DND-41 (cell line): ENCODE results near the gene UQCC2.

Source experiments
- ATAC-seq: fragments of 200-7000 bp; cut with Tn5 transposase; 3 replicates; pipeline ENCODE4 v1.9.1; 2021; ENCODE audit warnings: low read depth; ENCODE audit not compliant: insufficient read depth
- DNase-seq: peaks from one replicate; pipeline ENCODE4 v3.0.0-alpha.2; 2020
- H2AFZ ChIP-seq: 2 replicates; pipeline ENCODE4 v1.6.0; 2012; ENCODE audit warnings: low read depth, low read length
- H3K27ac ChIP-seq: 2 replicates; pipeline ENCODE4 v1.5.1; 2012; ENCODE audit warnings: low read length, inconsistent platforms
- H3K27me3 ChIP-seq: fragments of 200-600 bp; sonication (generic); 2 replicates; pipeline ENCODE4 v1.6.0; 2012; ENCODE audit warnings: low read length, mild to moderate bottlenecking, inconsistent platforms; ENCODE audit not compliant: insufficient read depth, poor library complexity
- H3K36me3 ChIP-seq: 2 replicates; pipeline ENCODE4 v1.5.1; 2012; ENCODE audit warnings: low read length, inconsistent platforms; ENCODE audit not compliant: insufficient read depth
- H3K4me1 ChIP-seq: 2 replicates; pipeline ENCODE4 v1.5.1; 2012; ENCODE audit warnings: mild to moderate bottlenecking, low read length; ENCODE audit not compliant: insufficient read depth
- H3K4me2 ChIP-seq: 2 replicates; pipeline ENCODE4 v1.6.0; 2012; ENCODE audit warnings: mild to moderate bottlenecking, moderate library complexity, low read length, inconsistent platforms; ENCODE audit not compliant: insufficient read depth
- H3K4me3 ChIP-seq, 2 experiments: fragments of 200-600 bp in 1 of 2; shearing (Covaris generic) in 1 of 2; 2 replicates each; pipeline ENCODE4 v1.5.1; 2012 to 2016; ENCODE audit warnings: inconsistent platforms in 2 of 2, low read length in 2 of 2, mild to moderate bottlenecking in 2 of 2, low read depth in 1 of 2, moderate library complexity in 1 of 2
- H3K79me2 ChIP-seq: 2 replicates; pipeline ENCODE4 v1.6.0; 2012; ENCODE audit warnings: low read length, inconsistent platforms; ENCODE audit not compliant: insufficient read depth
- H3K9ac ChIP-seq: 2 replicates; pipeline ENCODE4 v1.6.0; 2012; ENCODE audit warnings: low read depth, mild to moderate bottlenecking, inconsistent platforms, low read length, moderate library complexity
- H3K9me3 ChIP-seq: 2 replicates; pipeline ENCODE4 v1.5.1; 2012; ENCODE audit warnings: low read length, moderate library complexity, mild to moderate bottlenecking, inconsistent platforms; ENCODE audit not compliant: insufficient read depth, severe bottlenecking
- H4K20me1 ChIP-seq: 2 replicates; pipeline ENCODE4 v1.6.0; 2012; ENCODE audit warnings: low read length; ENCODE audit not compliant: insufficient read depth
- CTCF ChIP-seq: IDR thresholded peaks from 2 replicates; pipeline ENCODE4 v1.5.1; 2012; ENCODE audit warnings: borderline replicate concordance, low read length, moderate library complexity, mild to moderate bottlenecking; ENCODE audit not compliant: poor library complexity, severe bottlenecking; ENCODE audit errors: extremely low read depth
- EZH2 ChIP-seq: IDR thresholded peaks from 3 replicates; pipeline ENCODE4 v1.6.1; 2012; ENCODE audit warnings: borderline replicate concordance, low read depth, mild to moderate bottlenecking, moderate library complexity, low read length, inconsistent platforms; ENCODE audit not compliant: severe bottlenecking

Gene UQCC2

GRCh38 chr6:33668328-33668727 is 43.2 kb downstream of the UQCC2 start:
- Histone ChIP-seq H3K27ac (no peak overlapping the region), H3K9me3 (no peaks in the 10 kb centered on the region), H3K79me2 (no peaks in the 10 kb centered on the region), H2AFZ (no peak overlapping the region), H3K9ac (no peak overlapping the region), H3K27me3 (no peaks in the 10 kb centered on the region), H3K4me2 (no peak overlapping the region), H3K36me3 (peaks cover 86% of the 10 kb centered on the region), H4K20me1 (no peaks in the 10 kb centered on the region), H3K4me3 (no peak overlapping the region), H3K4me1 (no peaks in the 10 kb centered on the region)
- DNase-seq (no peak), ATAC-seq (no peak)
- TF ChIP-seq EZH2: no peak
- no peak for TF ChIP-seq CTCF

GRCh38 chr6:33667776-33668175 is 43.7 kb downstream of the UQCC2 start:
- ATAC-seq: no peak
- no peak overlapping the region for H3K4me2 ChIP-seq
- H3K4me3 ChIP-seq: no peak overlapping the region
- H4K20me1 ChIP-seq: no peaks in the 10 kb centered on the region
- peaks cover 88% of the 10 kb centered on the region for H3K36me3 ChIP-seq
- H3K9ac ChIP-seq: no peak overlapping the region
- TF ChIP-seq EZH2: no peak
- H3K4me1 ChIP-seq: no peaks in the 10 kb centered on the region
- no peak for DNase-seq
- no peak overlapping the region for H2AFZ ChIP-seq
- no peaks in the 10 kb centered on the region for H3K79me2 ChIP-seq
- H3K9me3 ChIP-seq: no peaks in the 10 kb centered on the region
- no peaks in the 10 kb centered on the region for H3K27me3 ChIP-seq
- no peak overlapping the region for H3K27ac ChIP-seq

GRCh38 chr6:33667072-33667471 is 44.4 kb downstream of the UQCC2 start:
- Histone ChIP-seq H3K4me3 (no peak overlapping the region), H3K79me2 (no peaks in the 10 kb centered on the region), H3K4me2 (no peak overlapping the region), H3K27me3 (no peaks in the 10 kb centered on the region), H3K9ac (no peak overlapping the region), H3K27ac (no peak overlapping the region), H3K4me1 (no peaks in the 10 kb centered on the region), H2AFZ (no peak overlapping the region), H3K36me3 (peaks cover 91% of the 10 kb centered on the region), H4K20me1 (no peaks in the 10 kb centered on the region), H3K9me3 (no peaks in the 10 kb centered on the region)
- DNase-seq (no peak), ATAC-seq (no peak)
- TF ChIP-seq EZH2 (no peak), CTCF (no peak)

GRCh38 chr6:33665957-33666356 is 45.5 kb downstream of the UQCC2 start:
- Histone ChIP-seq H3K36me3 (peaks cover 84% of the 10 kb centered on the region), H3K27ac (no peak overlapping the region), H3K27me3 (no peaks in the 10 kb centered on the region), H3K4me1 (no peaks in the 10 kb centered on the region), H3K79me2 (no peaks in the 10 kb centered on the region), H3K9me3 (no peaks in the 10 kb centered on the region), H3K4me2 (no peak overlapping the region), H3K4me3 (no peak overlapping the region), H4K20me1 (no peaks in the 10 kb centered on the region), H2AFZ (no peak overlapping the region), H3K9ac (no peak overlapping the region)
- TF ChIP-seq EZH2 (no peak), CTCF (no peak)
- ATAC-seq (no peak), DNase-seq (no peak)
